Erythroblast (primary cell): ENCODE data around the gene ECI1.

Experiments
- GATA1 ChIP-seq: IDR thresholded peaks from 2 replicates; pipeline ENCODE4 v1.6.1; 2011; ENCODE audit warnings: low read depth, mild to moderate bottlenecking, control low read depth, low read length, moderate library complexity
- POLR2A ChIP-seq: IDR thresholded peaks from 2 replicates; pipeline ENCODE4 v1.6.1; 2011; ENCODE audit warnings: mild to moderate bottlenecking, low read length

GRCh38 chr16:2284797-2285576 is 33.6 kb upstream of the ECI1 start:
- no peak for TF ChIP-seq POLR2A
- no peak for TF ChIP-seq GATA1
